Activated CD4-positive, alpha-beta T cell treated with anti-CD3 and anti-CD28 coated beads for 48 hours (primary cell): Measurements from ENCODE around the gene FAXC.

Source experiments
- DNase-seq: peaks from one replicate; pipeline ENCODE4 v3.0.0-alpha.2; 2020

Gene FAXC

DNA sequence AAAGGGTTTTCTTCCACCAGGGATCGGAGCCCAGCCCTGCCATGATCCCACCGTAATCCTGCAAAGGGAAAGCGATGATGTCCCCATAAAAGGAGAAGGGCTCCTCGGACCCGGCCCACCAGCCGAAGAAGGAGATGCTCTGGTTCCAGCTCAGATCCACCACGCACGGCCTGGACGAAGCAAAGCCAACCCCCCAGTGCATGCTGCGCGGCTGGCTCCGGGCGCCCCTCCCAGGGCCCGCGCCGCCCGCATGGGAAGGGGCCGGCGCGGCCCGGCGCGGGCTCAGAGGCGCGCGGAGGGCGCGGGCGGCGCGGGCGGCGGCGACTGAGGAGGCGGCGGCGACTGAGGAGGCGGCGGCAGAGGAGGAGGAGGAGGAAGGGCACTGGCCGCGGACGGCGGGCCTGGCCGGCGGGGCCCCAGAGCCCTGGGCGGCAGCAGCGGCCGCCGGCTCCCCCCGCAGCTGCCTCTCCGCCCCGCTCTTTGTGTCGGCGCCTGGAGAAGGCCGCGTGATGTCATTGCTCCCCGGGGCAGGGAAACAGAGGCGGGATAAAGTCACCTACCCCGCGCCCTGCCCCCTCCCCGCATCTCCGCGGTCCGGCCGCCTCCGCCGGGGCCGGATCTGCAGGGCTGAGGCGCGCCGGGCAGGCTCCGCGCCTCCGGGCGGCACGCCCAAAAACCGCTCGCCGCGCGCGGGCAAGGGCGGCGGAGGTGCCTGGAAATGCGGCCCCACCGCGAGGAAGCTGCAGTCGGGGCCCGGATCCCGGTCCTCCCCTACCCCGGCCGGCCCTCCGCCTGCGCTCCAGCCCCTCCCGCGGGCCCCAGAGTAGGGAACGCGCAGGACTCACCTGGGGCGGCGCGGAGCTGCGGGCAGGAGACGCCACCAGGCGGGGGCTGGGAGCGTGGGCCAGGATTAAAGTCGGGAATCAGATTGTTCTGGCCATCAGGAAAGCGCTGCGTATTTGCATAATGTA lies at the start of gene FAXC:
Gene FAXC (minus strand): TSS at position 504 of the 971 bp plus-strand sequence. CDS start 302 bp downstream, at position 202.
- peak; percentile 12 for DNase-seq

DNA sequence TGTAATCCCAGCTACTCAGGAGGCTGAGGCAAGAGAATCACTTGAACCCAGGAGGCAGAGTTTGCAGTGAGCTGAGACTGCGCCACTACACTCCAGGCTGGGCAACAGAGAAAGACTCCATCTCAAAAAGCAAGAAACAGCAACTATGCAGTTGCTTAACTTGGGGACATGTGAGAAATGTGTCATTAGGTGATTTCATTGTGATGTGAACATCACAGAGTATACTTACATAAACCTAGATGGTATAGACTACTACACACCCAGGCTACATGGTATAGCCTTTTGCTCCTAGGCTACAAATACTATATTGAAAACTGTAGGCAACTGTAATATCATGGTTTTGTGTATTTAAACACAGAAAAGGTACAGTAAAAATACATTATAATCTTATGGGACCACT lies 47.8 kb upstream of the FAXC start:
- no peak for DNase-seq

DNA sequence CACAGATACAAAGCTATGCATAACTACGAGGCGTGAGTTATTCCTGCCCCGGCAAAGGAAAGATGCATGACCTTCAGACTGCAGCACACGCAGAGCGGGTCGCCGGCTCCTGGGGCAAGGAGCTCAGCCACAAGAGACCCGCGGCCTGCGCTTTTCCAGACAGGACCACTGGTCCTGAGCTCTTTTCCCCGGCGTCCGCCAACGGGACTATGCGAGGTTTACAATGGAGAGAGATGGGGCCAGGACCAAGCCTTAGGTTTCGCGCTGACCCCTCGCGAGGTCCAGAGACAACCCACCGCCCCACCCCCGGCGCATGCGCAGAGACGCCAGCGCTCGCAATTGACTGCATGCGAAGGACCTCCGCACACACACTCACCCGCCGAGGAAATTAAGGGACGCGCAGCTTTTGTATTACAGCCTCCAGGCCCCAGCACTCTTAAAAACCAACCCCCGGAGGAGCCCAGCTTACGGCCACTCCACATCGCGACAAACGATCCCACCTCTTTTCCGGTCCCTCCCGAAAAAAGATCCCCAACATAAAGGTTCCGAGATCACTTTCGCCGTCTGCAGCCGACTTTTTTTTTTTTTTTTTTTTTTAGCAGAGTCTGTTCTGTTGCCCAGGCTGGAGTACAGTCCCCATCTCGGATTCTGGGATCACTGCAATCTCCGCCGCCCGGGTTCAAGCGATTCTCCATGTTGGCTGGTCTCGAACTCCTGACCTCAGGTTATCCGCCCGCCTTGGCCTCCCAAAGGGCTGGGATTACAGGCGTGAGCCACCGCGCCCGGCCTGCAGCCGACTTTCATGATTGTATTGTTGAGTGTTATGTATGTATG lies 44.4 kb upstream of the FAXC start, which contains the start of gene COQ3:
Gene COQ3 (minus strand): TSS at position 498 of the 834 bp plus-strand sequence. CDS start 16 bp downstream, at position 482.
- DNase-seq: peak; percentile 73

DNA sequence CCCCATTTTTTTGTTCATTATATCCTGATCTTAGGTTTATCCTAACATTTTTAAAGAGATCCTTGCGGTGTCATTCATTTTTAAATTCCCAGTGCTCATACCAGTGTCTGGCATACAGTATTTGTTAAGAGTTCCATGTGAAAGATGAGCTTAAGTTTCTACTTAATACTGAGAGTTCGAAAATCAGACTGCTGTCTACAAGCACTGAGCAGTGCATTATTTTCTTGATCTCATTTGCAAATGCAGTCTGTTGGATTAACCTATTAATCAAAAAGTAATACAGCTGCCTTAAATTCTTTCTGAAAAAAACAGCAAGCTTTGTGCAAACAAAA lies 43.9 kb upstream of the FAXC start:
- DNase-seq: no peak

DNA sequence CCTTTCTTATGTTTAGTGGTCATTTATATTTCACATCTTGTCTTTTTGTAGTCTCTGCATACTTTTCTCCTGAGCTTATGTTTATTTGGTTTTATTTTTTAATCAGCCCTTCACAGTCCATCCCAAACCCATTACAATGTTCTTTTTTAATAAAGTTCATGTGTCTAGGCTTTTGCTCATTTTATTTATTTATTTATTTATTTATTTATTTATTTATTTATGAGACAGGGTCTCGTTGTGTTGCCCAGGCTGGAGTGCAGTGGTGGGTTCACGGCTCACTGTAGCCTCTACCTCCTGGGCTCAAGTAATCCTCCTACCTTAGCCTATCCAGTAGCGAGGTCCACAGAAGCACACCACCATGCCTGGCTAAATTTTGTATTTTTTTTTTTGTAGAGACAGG lies 41.4 kb upstream of the FAXC start:
- no peak for DNase-seq

DNA sequence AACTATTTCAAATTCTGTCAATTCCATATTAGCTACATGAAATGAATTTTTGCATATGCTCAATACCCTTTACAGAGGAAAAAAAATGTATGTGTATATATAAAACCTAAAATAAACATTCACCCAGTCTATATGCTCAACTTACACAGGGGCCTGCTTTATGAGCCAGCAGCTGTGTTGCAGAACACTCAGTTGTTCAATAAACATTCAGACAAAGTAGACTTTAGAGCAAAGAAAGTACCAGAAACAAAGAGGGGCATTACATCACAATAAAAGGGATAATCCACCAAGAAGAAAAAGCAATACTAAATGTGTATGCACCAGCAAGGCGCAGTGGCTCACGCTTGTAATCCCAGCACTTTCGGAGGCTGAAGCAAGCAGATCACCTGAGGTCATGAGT lies 35.0 kb upstream of the FAXC start:
- no peak for DNase-seq

DNA sequence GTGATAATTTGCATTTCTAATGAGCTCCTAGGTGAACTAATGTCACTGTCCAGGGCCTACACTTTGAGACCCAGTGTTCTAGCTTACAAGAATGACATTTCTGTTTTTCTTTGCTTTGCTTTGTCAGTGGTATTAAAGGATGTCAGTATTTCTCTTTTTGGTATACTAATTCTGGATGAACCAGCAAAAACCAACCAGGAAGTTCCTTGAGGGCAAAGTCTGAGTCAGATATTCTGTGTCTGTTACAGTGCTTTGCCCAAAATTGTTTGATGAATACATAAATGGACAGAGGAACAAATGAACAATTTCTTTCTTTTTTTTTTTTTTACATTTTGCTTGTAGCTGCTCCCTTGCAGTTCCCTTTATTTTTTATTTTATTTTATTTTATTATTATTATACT lies 29.2 kb upstream of the FAXC start:
- no peak for DNase-seq

DNA sequence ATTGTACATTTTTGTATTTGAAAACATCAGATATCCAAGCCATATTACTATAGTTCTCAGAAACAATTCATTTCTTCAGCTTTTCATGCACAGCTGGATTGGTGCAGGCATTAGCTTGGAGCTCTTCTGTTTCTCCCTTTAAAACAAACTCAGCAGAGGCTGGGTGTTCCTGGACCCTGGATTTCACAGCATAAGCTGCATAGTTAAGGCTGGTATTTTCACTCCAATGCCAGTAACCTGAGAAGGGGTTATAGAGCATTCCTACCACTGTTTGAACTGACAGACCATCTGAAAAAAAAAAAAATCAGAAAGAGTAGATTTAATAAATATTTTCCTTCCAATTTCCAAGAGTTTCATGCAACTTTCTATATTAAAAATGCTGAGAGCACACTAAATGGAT lies 20.1 kb upstream of the FAXC start:
- no peak for DNase-seq

DNA sequence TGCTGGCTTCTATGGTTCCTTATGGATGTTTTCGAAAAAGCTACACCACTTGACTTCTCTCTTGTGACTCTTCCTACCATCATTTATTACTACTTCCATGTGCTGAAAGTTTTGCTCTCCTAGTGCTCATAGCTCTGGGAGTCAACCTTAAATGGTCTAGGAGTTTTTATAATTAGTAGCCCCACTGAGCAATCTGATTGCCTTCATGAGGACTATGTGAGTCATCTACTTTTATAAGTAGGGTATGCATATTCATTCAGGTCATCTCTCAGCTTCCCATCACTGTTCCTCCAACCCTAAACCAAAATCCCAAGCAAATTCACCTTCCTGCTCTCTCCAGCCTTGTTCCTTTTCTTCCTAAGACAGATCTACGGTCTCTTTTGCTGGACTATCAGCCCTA lies 17.4 kb upstream of the FAXC start:
- no peak for DNase-seq

DNA sequence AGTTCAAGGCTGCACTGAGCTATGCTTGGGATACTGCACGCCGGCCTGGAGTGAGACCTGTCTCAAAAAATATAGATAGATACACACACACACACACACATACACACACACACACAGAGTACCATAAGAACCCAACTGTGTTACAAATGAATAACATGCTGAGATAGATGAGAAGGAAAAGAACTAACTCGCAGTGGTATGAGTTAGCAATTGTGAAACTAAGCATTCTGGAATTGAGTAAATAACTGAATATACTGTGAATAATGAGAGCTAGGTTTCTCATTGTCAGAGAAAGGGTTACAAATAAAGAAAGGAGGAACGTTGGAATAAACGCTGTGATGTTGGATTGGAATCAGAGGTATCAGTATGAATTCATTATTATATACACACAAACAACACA lies 14.6 kb upstream of the FAXC start:
- no peak for DNase-seq

DNA sequence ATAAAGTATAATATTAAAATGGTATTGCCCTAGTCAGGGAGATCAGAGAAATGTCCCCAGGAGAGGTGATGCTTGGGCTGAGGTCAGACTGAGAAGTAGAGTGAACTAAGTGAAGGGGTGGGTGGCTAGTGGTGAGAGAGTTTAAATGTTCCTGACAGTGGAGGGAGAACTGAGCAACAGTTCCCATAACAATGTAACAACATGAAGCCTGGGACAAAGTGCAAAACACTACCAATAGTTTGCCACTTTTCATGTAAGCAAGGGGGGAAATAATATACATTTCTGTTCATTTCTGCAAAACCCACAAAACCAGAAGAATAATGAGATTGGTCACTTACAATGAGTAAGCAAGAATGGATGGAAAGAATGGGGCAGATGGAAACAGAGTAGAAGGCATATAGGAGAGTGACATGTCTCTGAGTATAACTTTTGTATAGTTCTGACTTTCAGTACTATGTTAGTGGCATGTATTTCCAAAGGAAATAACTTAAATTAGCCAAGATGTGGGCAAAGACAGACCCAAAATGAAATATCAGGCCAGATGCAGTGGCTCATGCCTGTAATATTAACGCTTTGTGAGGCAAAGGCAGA lies 13.3 kb upstream of the FAXC start:
- peak; percentile 13 for DNase-seq

DNA sequence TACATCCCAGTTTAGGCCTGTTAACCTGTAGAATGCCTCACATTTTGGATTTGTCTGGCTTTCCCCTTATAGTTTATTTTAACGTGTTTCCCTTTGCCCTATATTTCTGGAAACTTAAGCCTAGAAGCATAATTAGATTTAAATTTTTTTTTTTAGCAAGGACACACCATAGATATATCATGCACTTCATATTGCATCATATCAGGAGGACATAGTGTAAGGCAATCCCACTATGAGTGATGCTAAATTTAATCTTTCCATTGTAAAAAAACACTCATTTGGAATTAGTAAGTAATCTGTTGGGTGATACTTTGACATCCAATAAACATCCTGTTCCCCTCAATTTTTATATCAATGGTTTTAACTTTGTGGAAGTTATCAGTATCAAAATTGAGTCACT lies 10.3 kb upstream of the FAXC start:
- DNase-seq: no peak

DNA sequence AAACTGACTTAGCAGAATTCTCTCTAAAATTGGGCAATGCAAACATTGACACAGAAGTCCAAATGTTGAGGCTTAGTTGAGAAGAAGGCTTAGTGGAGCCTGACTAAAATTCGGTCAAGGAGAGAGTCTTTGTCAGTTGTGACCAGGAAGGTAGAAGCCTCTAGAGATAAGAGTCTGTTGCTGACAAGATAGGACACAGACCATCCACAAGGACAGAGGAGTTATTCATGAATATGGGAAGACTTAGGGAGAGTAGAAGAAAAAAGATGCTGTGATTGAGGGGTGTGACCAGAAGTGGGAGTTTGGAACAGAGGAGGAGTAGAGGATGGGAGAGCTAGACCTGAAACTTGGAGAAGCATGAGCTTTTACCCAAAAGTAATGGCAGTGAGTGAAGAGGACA lies 7.2 kb upstream of the FAXC start:
- DNase-seq: no peak

DNA sequence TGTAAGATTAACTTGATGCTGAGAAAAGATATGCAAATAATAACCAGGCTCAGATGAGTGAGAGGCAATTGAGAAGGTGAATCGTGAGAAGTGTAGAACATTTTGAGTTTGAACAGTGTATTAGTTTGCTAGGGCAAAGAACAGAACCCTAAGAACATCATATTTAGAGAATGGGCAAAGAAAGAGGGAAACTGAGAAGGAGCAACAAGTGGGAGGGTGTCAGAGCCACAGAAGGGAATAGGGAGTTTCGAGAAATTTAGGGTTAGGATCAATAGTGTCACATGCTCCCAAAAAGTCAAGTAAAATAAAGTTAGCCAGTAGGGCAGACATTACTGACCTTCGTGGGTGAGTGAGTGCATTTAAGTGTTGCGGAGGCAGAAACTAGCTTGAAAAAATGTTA lies 5.5 kb upstream of the FAXC start:
- DNase-seq: no peak

DNA sequence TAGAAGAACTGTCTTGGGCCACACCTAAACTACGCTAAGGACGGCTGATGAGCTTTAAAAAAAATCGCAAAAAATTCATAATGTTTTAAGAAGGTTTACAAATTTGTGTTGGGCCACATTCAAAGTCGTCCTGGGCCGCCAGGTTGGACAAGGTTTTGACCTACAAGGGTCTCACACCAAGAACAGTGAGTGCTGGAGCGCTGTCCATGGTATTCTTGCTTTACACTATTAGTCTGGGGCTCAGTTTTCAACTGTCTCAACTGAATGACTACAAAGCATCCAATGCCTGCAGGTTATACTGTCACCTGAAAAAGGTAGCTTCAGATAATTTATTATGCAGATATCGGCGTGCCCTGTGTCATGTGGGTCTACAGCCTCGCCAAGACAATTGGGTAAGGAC lies 3.7 kb upstream of the FAXC start:
- no peak for DNase-seq

DNA sequence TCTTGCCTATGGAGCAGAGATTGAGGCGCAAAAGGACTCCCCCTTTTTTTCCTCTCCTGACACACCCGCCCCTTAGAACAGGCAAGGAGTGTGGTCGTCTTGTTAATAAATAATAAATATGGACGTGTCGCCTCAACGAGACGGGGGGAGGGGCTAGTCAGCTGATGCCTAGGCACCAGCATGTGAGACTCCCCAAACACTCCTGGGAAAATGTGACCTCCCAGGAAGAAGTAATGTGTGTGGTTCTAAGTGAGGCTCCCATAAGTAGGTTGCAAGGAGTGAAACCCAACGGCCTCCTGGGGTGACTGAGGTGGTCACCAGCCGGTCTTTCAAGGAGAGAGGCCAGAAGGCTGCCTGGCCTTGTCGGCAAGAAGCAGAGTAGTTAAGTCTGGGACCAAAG lies 1.1 kb upstream of the FAXC start:
- DNase-seq: no peak

DNA sequence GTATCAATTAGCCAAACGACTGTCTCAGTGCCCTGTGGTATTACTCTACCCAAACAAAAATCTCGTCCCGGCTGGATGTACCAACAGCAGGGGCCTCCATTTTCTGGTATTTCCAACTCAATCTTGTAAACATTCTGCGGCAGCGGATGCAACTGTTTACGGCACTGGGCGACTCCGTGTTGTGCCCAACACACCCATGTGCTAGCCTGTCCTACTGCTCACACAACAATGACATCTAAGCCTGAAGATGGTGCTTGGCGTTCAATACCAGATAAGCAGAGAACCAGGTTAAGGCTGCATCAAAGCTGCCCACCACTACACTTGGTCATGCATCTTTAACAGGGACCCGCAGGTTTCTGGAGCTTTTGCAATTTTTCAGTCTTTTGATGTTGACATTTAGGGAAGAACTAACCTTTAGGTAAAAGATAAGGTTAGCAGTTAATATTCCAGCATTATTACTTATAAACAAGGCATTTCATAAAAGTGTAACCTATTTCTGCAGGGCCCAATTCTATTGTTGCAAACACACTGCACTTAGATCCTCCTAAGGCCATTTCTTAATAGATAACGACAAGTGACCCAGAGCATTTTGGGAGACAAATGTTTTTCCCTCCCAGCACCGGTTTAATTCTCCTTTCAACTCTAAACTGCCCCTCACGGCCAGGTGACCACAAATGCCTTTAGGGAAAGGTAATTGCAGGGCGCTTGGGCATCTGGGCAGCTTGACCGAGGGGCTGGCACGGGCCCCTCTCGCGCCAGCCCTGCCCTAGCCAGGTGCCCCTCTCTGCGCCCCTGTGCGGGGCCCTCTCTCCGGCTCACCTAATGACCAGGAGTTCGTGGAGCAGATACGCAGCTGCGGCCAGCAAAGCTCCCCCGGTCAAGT lies 945 bp downstream of the FAXC start:
- DNase-seq: no peak

DNA sequence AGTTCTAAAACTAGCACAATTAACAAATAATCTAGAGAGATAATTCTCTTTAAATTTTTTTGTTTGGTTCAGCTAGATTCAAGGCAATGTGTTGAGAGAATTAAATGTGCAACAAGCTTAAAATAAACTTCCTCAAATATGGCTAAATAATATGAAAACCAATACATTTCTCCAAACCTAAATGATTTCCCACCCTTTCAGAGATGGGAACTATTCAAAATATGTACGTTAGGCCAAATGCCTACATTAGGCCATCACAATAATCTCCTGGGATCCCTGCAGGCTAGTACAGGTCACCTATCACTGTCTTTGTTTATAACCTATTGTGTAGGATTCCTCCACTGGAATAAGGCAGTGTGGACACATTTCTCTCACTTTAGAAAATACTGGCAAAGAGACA lies 1.7 kb downstream of the FAXC start:
- DNase-seq: no peak

DNA sequence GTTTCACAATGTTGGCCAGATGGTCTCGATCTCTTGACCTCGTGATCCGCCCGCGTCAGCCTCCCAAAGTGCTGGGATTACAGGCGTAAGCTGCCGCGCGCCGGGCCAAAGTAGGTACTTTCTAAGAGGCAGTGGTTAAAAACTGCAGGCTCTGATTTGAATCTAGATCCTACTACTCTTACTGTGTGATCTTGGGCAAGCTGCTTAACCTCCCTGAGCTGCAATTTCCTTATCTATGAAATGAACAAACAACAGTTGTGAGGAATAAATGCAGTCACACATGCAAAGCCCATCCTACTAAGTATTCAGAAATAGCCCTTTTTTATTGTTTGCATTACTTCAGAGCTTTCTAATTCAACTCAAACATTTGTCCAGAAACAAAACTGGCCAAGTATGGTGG lies 2.9 kb downstream of the FAXC start:
- no peak for DNase-seq

DNA sequence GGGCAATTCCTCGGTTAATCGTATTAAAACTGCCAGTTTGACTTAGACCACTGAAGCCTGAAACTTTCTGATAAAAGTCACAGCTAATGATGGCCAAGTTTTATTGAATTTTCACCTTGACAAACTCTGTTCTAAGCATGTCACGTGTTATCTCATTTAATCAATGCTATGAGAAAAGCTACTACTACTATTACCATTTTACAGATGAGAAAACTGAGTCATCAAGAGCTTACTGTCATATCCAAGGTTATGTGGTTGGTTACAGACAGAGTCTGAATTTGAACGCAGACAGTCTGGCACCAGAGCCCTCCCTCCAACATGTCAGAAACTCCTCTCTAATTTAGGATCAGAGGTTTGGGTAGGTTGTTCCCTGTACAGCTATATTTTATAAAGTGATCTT lies 4.3 kb downstream of the FAXC start:
- DNase-seq: no peak

DNA sequence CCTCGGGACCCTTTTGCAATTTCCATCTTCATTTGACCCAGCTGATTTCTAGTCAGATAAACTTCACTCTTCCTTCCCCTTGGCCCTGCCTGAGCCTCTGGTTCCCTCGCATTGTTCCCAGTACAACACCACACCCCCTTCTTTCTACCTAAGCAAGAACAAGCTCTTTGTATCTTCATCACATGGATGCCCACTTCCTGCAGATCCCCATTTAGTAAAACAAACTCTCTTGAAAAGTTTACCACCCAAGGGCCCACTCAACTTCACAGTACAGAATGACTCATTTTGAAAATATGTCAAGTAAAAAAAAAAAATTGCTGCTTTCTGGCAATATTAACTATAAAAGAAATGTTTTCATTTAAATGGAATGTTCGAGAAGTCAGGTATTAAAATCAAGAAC lies 5.2 kb downstream of the FAXC start:
- DNase-seq: no peak

DNA sequence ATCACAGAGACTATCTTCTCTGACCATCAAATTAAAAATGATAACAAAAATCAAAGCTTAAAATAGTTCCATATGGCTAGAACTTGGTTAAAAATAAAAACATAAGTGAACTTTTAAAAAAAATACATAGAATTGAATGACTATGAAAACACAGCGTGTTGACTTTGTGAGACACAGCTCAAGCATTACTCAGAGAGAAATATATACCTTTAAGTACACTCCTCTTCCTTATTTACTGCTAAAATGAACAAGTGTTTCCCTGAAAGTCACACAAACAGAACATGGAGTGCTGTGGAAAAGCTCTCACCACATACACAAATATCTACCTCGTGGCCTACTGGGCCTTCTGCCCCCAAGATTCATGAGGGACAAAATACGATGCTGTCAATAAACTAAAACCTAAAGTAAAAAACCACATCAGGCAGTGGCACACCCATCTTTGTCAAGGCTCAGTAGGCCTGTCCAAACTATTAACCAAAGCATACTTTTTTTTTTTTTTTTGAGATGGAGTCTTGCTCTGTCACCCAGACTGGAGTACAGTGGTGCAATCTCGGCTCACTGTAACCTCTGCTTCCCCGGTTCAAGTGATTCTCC lies 7.5 kb downstream of the FAXC start:
- no peak for DNase-seq
